RKO (cell line): ENCODE measurements around the gene NFASC.

Experiments used
- DNase-seq: peaks from one replicate; pipeline ENCODE4 v3.0.0-alpha.2; 2016; ENCODE audit warnings: low spot score

NFASC gene

GRCh38 chr1:204983136-204983535 lies 112.5 kb downstream of the NFASC start:
- DNase-seq = no peak

- no peak for DNase-seq
Observed at GRCh38 chr1:204983881-204984280, 113.2 kb downstream of the NFASC start.

GRCh38 chr1:204984499-204984898 lies 113.8 kb downstream of the NFASC start:
- no peak for DNase-seq

- DNase-seq = no peak
Observed at GRCh38 chr1:204986181-204986580, 115.5 kb downstream of the NFASC start.

- DNase-seq = no peak
Observed at GRCh38 chr1:204987689-204988088, 117.0 kb downstream of the NFASC start.

- no peak for DNase-seq
Observed at GRCh38 chr1:204988196-204988595, 117.5 kb downstream of the NFASC start.

GRCh38 chr1:204989266-204990058 lies 118.8 kb downstream of the NFASC start:
- DNase-seq = peak; percentile 83

GRCh38 chr1:204990059-204990664 lies 119.5 kb downstream of the NFASC start:
- no peak for DNase-seq

GRCh38 chr1:204990721-204991341 lies 120.2 kb downstream of the NFASC start:
- no peak for DNase-seq

GRCh38 chr1:204991342-204991844 lies 120.7 kb downstream of the NFASC start:
- no peak for DNase-seq

- DNase-seq = no peak
Observed at GRCh38 chr1:204992201-204992997, 121.7 kb downstream of the NFASC start.

GRCh38 chr1:204992998-204993314 lies 122.3 kb downstream of the NFASC start:
- DNase-seq = no peak

GRCh38 chr1:204994086-204994862 lies 123.6 kb downstream of the NFASC start:
- DNase-seq = no peak

- DNase-seq = no peak
Observed at GRCh38 chr1:204996981-204997380, 126.3 kb downstream of the NFASC start.

GRCh38 chr1:204997591-204998355 lies 127.1 kb downstream of the NFASC start:
- DNase-seq = no peak

GRCh38 chr1:205001162-205001561 lies 130.5 kb downstream of the NFASC start:
- no peak for DNase-seq

GRCh38 chr1:205002705-205003104 lies 132.0 kb downstream of the NFASC start:
- no peak for DNase-seq

GRCh38 chr1:205003358-205004131 lies 132.9 kb downstream of the NFASC start:
- no peak for DNase-seq

GRCh38 chr1:205004351-205004750 lies 133.7 kb downstream of the NFASC start:
- DNase-seq = no peak

GRCh38 chr1:205008896-205009295 lies 138.2 kb downstream of the NFASC start:
- DNase-seq = no peak
